ENCODE results near the gene LCNL1. TPM values are rescaled to one million over a fixed set of nuclear protein-coding genes. Genes with fewer than 3 reads are reported as not detected.

LCNL1 gene
- total and polyA plus RNA-seq, 2 donors (not counting 1 experiment from before 2014, with no cell fraction given): not detected

DNA sequence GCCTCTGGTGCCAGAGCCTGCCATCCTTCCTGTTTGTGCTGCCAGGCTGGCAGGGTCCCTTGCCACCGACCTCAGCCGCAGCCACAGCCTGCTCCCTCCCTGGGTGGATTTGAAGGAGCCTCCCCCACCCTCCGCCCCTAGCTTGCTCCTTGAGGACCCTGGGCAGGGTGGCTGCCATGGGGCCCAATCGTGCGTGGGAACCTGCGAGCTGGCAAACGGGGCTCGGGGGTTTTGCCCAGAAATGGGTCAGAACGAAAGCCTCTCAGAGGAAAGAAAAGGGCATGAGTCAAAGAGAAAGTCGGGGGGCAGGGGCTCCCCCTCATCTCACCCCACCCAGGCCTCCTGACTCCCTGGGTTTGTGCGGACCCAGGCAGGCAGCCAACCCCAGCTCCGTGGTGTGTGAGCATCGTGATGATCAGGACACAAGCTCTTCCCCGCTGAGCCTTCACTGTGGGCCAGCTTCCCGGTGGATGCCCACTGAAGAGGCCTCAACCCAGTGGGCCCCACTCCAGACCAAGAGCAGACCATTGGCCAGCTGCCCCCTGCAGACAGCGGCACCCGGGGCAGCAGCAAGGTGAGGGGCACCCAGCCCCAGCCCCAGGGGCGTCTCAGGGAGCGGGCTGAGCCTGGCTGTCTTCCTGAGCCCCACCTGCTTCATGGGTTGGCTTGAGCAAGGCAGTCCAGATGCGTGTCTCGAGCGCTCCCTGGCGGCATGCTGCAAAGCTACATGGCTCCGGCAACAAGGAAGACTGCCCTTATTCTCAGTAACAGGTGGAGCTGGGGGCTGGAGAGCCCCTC lies 52.1 kb downstream of the LCNL1 start:
- H4K20me1 ChIP-seq (ENCODE audit: control insufficient read depth, insufficient read depth, low read length, poor library complexity, severe bottlenecking): no peaks in the 10 kb centered on the region
- peak overlapping the region in 4 of 5 experiments; percentile 8 to 37 (median 22) for H3K4me3 ChIP-seq (ENCODE audit: control extremely low read depth in 1 of 5, extremely low read depth in 1 of 5, insufficient read depth in 1 of 5, low read depth in 2 of 5, low read length in 4 of 5)
- POLR2A ChIA-PET: interaction anchor here (0.6 to 1.4 kb wide), 12 partner anchors 14 to 388 kb away, joined by 3 to 6 read pairs (median 3); partner anchors contain the start of genes EXD3, NOXA1, PAXX and RABL6
- Mint-ChIP-seq H3K27ac (peak overlapping the region; percentile 86), H3K27me3 (no peaks in the 10 kb centered on the region), H3K4me1 (peaks cover 47% of the 10 kb centered on the region), H3K4me3 (peak overlapping the region; percentile 79), H3K9me3 (ENCODE audit: insufficient read depth) (no peaks in the 10 kb centered on the region)
- H3K27me3 ChIP-seq (replicated peaks in 1 of 4; ENCODE audit: control extremely low read depth in 1 of 4, control insufficient read depth in 3 of 4, insufficient read depth in 4 of 4, low read length in 3 of 4): peaks cover 0 to 6% (median 0%) of the 10 kb centered on the region in 4 experiments
- DNase-seq (peak; percentile 91), ATAC-seq (ENCODE audit: low read depth) (peak; percentile 64)
- peak overlapping the region; percentile 36 to 47 for H3K27ac ChIP-seq (ENCODE audit: low read length in 2 of 2)
- peaks cover 51 to 56% of the 10 kb centered on the region in 2 donors for H3K4me1 ChIP-seq (ENCODE audit: control insufficient read depth in 2 of 2, insufficient read depth in 2 of 2, low read length in 2 of 2)
- peaks cover 0 to 11% (median 0%) of the 10 kb centered on the region in 3 donors for H3K9me3 ChIP-seq (ENCODE audit: control extremely low read depth in 1 of 3, control insufficient read depth in 2 of 3, insufficient read depth in 1 of 3, low read length in 2 of 3)
- WGBS (ENCODE audit: insufficient coverage): under 1% methylated on average over 20 of the region's 24 CpGs
- no peak for TF ChIP-seq EZH2 (IDR thresholded peaks at IDR 0.05; ENCODE audit: borderline replicate concordance, insufficient read depth, low read depth, low read length, poor library complexity, severe bottlenecking)
- TF ChIP-seq, protein P1, sequence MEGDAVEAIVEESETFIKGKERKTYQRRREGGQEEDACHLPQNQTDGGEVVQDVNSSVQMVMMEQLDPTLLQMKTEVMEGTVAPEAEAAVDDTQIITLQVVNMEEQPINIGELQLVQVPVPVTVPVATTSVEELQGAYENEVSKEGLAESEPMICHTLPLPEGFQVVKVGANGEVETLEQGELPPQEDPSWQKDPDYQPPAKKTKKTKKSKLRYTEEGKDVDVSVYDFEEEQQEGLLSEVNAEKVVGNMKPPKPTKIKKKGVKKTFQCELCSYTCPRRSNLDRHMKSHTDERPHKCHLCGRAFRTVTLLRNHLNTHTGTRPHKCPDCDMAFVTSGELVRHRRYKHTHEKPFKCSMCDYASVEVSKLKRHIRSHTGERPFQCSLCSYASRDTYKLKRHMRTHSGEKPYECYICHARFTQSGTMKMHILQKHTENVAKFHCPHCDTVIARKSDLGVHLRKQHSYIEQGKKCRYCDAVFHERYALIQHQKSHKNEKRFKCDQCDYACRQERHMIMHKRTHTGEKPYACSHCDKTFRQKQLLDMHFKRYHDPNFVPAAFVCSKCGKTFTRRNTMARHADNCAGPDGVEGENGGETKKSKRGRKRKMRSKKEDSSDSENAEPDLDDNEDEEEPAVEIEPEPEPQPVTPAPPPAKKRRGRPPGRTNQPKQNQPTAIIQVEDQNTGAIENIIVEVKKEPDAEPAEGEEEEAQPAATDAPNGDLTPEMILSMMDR (IDR thresholded peaks at IDR 0.05): peak; percentile 90
- H3K9ac ChIP-seq (ENCODE audit: low read length): peak overlapping the region; percentile 52
- peak overlapping the region; percentile 82 for H3K4me2 ChIP-seq (replicated peaks; ENCODE audit: low read depth, low read length, poor library complexity, severe bottlenecking)
- peak overlapping the region; percentile 61 for H2AFZ ChIP-seq (ENCODE audit: insufficient read depth, low read depth, low read length, poor library complexity, severe bottlenecking)
- intact Hi-C loops (cut with micrococcal nuclease): loop anchor here (1.0 to 5.0 kb wide), 4 partner anchors 31 to 248 kb away; partner anchors contain the start of genes AJM1 and SAPCD2
- H3K79me2 ChIP-seq (ENCODE audit: control insufficient read depth, insufficient read depth, low read length): peaks cover 12% of the 10 kb centered on the region
- CTCF ChIA-PET: interaction anchor here (0.6 to 3.9 kb wide), 64 partner anchors 9 to 545 kb away, joined by 3 to 106 read pairs (median 4); partner anchors contain the start of genes AJM1, C8G, CLIC3 and DPP7
- no peaks in the 10 kb centered on the region for H3K36me3 ChIP-seq (replicated peaks in 1 of 2; ENCODE audit: control extremely low read depth in 1 of 2, control insufficient read depth in 1 of 2, extremely low read depth in 1 of 2, insufficient read depth in 2 of 2, low read length in 1 of 2)

Other genes with a start within 250 kb of the LCNL1 start
Only the 30 nearest of the 38 such genes appear.
- gene LCN15, start 218.5 kb upstream of the LCNL1 start, total RNA-seq: not detected in 2 replicates
- not detected in 2 replicates for gene LCN15, start 218.5 kb upstream of the LCNL1 start, polyA plus RNA-seq
- 35.7 and 39.1 TPM in 2 replicates for gene TMEM141, start 191.6 kb upstream of the LCNL1 start, total RNA-seq
- gene TMEM141, start 191.6 kb upstream of the LCNL1 start, polyA plus RNA-seq: 32.4 and 60.8 TPM in 2 replicates
- gene CCDC183, start 186.7 kb upstream of the LCNL1 start, total RNA-seq: 1.0 and 1.8 TPM in 2 replicates
- gene CCDC183, start 186.7 kb upstream of the LCNL1 start, polyA plus RNA-seq: 4.0 and 4.9 TPM in 2 replicates
- 70.5 and 72.3 TPM in 2 replicates for gene RABL6, start 175.0 kb upstream of the LCNL1 start, total RNA-seq
- 32.2 and 33.6 TPM in 2 replicates for gene RABL6, start 175.0 kb upstream of the LCNL1 start, polyA plus RNA-seq
- gene AJM1, start 140.5 kb upstream of the LCNL1 start, total RNA-seq: 2.3 and 2.9 TPM in 2 replicates
- gene AJM1, start 140.5 kb upstream of the LCNL1 start, polyA plus RNA-seq: 1.2 and 1.7 TPM in 2 replicates
- gene PHPT1, start 133.6 kb upstream of the LCNL1 start, total RNA-seq: 33.1 and 36.5 TPM in 2 replicates
- gene PHPT1, start 133.6 kb upstream of the LCNL1 start, polyA plus RNA-seq: 21.9 and 37.2 TPM in 2 replicates
- 5.4 and 7.6 TPM in 2 replicates for gene MAMDC4, start 130.6 kb upstream of the LCNL1 start, total RNA-seq
- gene MAMDC4, start 130.6 kb upstream of the LCNL1 start, polyA plus RNA-seq: 5.3 and 6.8 TPM in 2 replicates
- gene EDF1, start 116.7 kb upstream of the LCNL1 start, total RNA-seq: 259 and 261 TPM in 2 replicates
- 317 and 360 TPM in 2 replicates for gene EDF1, start 116.7 kb upstream of the LCNL1 start, polyA plus RNA-seq
- gene TRAF2, start 96.5 kb upstream of the LCNL1 start, total RNA-seq: 54.5 and 55.4 TPM in 2 replicates
- gene TRAF2, start 96.5 kb upstream of the LCNL1 start, polyA plus RNA-seq: 25.5 and 35.5 TPM in 2 replicates
- 99.6 and 102 TPM in 2 replicates for gene FBXW5, start 38.3 kb upstream of the LCNL1 start, total RNA-seq
- 156 and 195 TPM in 2 replicates for gene FBXW5, start 38.3 kb upstream of the LCNL1 start, polyA plus RNA-seq
- gene C8G, start 37.8 kb upstream of the LCNL1 start, total RNA-seq: 1.7 and 2.8 TPM in 2 replicates
- 0.65 and 2.8 TPM in 2 replicates for gene C8G, start 37.8 kb upstream of the LCNL1 start, polyA plus RNA-seq
- 1.9 and 2.6 TPM in 2 replicates for gene LCN12, start 30.7 kb upstream of the LCNL1 start, total RNA-seq
- gene LCN12, start 30.7 kb upstream of the LCNL1 start, polyA plus RNA-seq: 1.5 and 2.4 TPM in 2 replicates
- gene PTGDS, start 5.5 kb upstream of the LCNL1 start, total RNA-seq: not detected in 2 replicates
- 0.13 and 0.25 TPM in 2 replicates for gene PTGDS, start 5.5 kb upstream of the LCNL1 start, polyA plus RNA-seq
- gene PAXX, start 9.4 kb downstream of the LCNL1 start, total RNA-seq: 73.0 and 74.8 TPM in 2 replicates
- gene PAXX, start 9.4 kb downstream of the LCNL1 start, polyA plus RNA-seq: 126 and 167 TPM in 2 replicates
- 1.1 TPM in 2 replicates for gene CLIC3, start 13.6 kb downstream of the LCNL1 start, total RNA-seq
- 1.9 and 2.1 TPM in 2 replicates for gene CLIC3, start 13.6 kb downstream of the LCNL1 start, polyA plus RNA-seq
- 29.1 and 30.7 TPM in 2 replicates for gene ABCA2, start 45.2 kb downstream of the LCNL1 start, total RNA-seq
- 61.1 and 63.1 TPM in 2 replicates for gene ABCA2, start 45.2 kb downstream of the LCNL1 start, polyA plus RNA-seq
- 7.0 and 8.2 TPM in 2 replicates for gene FUT7, start 49.1 kb downstream of the LCNL1 start, total RNA-seq
- gene FUT7, start 49.1 kb downstream of the LCNL1 start, polyA plus RNA-seq: 2.6 and 7.3 TPM in 2 replicates
- 0.17 and 0.39 TPM in 2 replicates for gene NPDC1, start 63.2 kb downstream of the LCNL1 start, total RNA-seq
- gene NPDC1, start 63.2 kb downstream of the LCNL1 start, polyA plus RNA-seq: 0.19 and 3.0 TPM in 2 replicates
- gene ENTPD2, start 71.1 kb downstream of the LCNL1 start, total RNA-seq: not detected in 2 replicates
- not detected in 2 replicates for gene ENTPD2, start 71.1 kb downstream of the LCNL1 start, polyA plus RNA-seq
- 0.39 and 0.73 TPM in 2 replicates for gene SAPCD2, start 87.6 kb downstream of the LCNL1 start, total RNA-seq
- gene SAPCD2, start 87.6 kb downstream of the LCNL1 start, polyA plus RNA-seq: 0.45 and 0.69 TPM in 2 replicates
- gene UAP1L1, start 94.5 kb downstream of the LCNL1 start, total RNA-seq: 47.6 and 55.8 TPM in 2 replicates
- 29.1 and 38.1 TPM in 2 replicates for gene UAP1L1, start 94.5 kb downstream of the LCNL1 start, polyA plus RNA-seq
- 68.4 and 80.9 TPM in 2 replicates for gene MAN1B1, start 104.0 kb downstream of the LCNL1 start, total RNA-seq
- 47.0 and 53.1 TPM in 2 replicates for gene MAN1B1, start 104.0 kb downstream of the LCNL1 start, polyA plus RNA-seq
- 324 and 335 TPM in 2 replicates for gene DPP7, start 131.7 kb downstream of the LCNL1 start, total RNA-seq
- 506 and 546 TPM in 2 replicates for gene DPP7, start 131.7 kb downstream of the LCNL1 start, polyA plus RNA-seq
- not detected in 2 replicates for gene GRIN1, start 156.2 kb downstream of the LCNL1 start, total RNA-seq
- gene GRIN1, start 156.2 kb downstream of the LCNL1 start, polyA plus RNA-seq: 0.04 TPM in 1 of 2 replicates, not detected in the other
- gene LRRC26, start 187.1 kb downstream of the LCNL1 start, total RNA-seq: not detected in 2 replicates
- not detected in 2 replicates for gene LRRC26, start 187.1 kb downstream of the LCNL1 start, polyA plus RNA-seq
- gene TMEM210, start 189.1 kb downstream of the LCNL1 start, total RNA-seq: not detected in 2 replicates
- not detected in 2 replicates for gene TMEM210, start 189.1 kb downstream of the LCNL1 start, polyA plus RNA-seq
- gene ANAPC2, start 205.6 kb downstream of the LCNL1 start, total RNA-seq: 121 and 129 TPM in 2 replicates
- 127 and 138 TPM in 2 replicates for gene ANAPC2, start 205.6 kb downstream of the LCNL1 start, polyA plus RNA-seq
- gene SSNA1, start 205.7 kb downstream of the LCNL1 start, total RNA-seq: 52.9 and 53.6 TPM in 2 replicates
- 99.0 and 129 TPM in 2 replicates for gene SSNA1, start 205.7 kb downstream of the LCNL1 start, polyA plus RNA-seq
- gene TPRN, start 217.7 kb downstream of the LCNL1 start, total RNA-seq: 16.3 and 19.3 TPM in 2 replicates
- gene TPRN, start 217.7 kb downstream of the LCNL1 start, polyA plus RNA-seq: 5.7 and 6.4 TPM in 2 replicates
- gene TMEM203, start 222.7 kb downstream of the LCNL1 start, total RNA-seq: 35.7 and 38.0 TPM in 2 replicates
- 16.1 and 20.6 TPM in 2 replicates for gene TMEM203, start 222.7 kb downstream of the LCNL1 start, polyA plus RNA-seq